ENCODE measurements around the gene B4GAT1.
A peak's percentile ranks its signal among the peaks of the same experiment; 100 is the strongest.

B4GAT1 gene

DNA sequence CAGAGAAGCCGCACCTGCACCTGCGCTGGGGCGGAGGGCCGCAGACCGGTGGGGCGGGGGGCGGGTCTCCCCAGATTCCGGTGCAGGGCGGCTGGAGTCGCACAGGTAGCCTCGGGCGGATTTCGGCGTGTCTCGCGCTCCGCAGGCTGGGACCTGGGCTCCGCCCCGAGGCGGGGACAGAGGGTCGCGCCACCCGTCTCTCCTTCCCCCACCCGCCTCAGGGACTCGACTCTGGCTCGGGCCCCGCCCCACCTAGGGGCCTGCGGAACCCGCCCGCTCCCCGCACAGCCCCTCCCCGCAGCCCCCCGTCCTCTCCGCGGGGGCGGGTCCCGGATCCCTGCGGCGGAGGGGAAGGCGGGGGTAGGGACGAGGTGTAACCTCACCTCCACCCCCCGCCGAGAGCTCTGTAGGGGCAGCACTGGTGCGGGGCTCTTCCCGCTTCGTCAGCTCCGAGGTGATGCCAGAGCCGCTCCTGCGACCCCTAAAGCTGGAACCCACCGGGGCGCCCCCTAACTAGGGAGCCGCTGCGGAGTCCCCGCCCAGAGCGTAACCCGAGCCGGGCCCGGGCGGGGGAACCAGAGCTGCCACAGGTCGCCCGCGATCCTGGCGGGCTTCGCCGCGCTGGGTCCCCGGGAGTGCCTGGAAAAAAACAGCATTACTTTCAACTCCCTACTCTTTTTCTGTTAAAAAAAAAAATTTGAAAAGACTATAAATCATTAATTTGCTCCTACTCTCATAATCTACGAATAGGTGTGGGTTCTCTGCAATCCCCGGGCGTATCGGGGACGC, 24.4 kb upstream of the B4GAT1 start, which contains the start of gene SLC29A2:
Gene SLC29A2 (minus strand): TSS at position 134 of the 789 bp plus-strand sequence. CDS start 169 bp downstream, outside the sequence.
- Histone ChIP-seq H4K20me1 (ENCODE audit: insufficient read depth, low read length, poor library complexity, severe bottlenecking) (no peaks in the 10 kb centered on the region), H3K9ac (ENCODE audit: low read depth, low read length, poor library complexity, severe bottlenecking) (peak within 1 kb of the TSS; percentile 71), H3K4me3 (ENCODE audit: low read length, poor library complexity, severe bottlenecking) (peak within 1 kb of the TSS; percentile 74), H3K9me3 (ENCODE audit: insufficient read depth, low read depth, low read length) (no peaks in the 10 kb centered on the region), H3K36me3 (ENCODE audit: insufficient read depth, low read length) (no peaks in the 10 kb centered on the region), H2AFZ (ENCODE audit: low read length) (peak within 1 kb of the TSS; percentile 93), H3K79me2 (ENCODE audit: insufficient read depth, low read length) (no peaks in the 10 kb centered on the region), H3K27me3 (ENCODE audit: insufficient read depth, low read length, poor library complexity, severe bottlenecking) (no peaks in the 10 kb centered on the region), H3K9me2 (replicated peaks; ENCODE audit: low read depth, low read length) (no peaks in the 10 kb centered on the region), H3K4me2 (ENCODE audit: low read depth, low read length, poor library complexity, severe bottlenecking) (peak within 1 kb of the TSS; percentile 78), H3K4me1 (ENCODE audit: insufficient read depth, low read length, poor library complexity, severe bottlenecking) (peaks cover 10% of the 10 kb centered on the region), H3F3A (ENCODE audit: low read depth) (no peaks in the 10 kb centered on the region)
- TF ChIP-seq, protein P1, sequence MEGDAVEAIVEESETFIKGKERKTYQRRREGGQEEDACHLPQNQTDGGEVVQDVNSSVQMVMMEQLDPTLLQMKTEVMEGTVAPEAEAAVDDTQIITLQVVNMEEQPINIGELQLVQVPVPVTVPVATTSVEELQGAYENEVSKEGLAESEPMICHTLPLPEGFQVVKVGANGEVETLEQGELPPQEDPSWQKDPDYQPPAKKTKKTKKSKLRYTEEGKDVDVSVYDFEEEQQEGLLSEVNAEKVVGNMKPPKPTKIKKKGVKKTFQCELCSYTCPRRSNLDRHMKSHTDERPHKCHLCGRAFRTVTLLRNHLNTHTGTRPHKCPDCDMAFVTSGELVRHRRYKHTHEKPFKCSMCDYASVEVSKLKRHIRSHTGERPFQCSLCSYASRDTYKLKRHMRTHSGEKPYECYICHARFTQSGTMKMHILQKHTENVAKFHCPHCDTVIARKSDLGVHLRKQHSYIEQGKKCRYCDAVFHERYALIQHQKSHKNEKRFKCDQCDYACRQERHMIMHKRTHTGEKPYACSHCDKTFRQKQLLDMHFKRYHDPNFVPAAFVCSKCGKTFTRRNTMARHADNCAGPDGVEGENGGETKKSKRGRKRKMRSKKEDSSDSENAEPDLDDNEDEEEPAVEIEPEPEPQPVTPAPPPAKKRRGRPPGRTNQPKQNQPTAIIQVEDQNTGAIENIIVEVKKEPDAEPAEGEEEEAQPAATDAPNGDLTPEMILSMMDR (conservative IDR thresholded peaks at IDR 0.05; ENCODE audit: low read length), result no peak
- TF ChIP-seq EZH2phosphoT487 (IDR thresholded peaks at IDR 0.05; ENCODE audit: borderline replicate concordance), result no peak

DNA sequence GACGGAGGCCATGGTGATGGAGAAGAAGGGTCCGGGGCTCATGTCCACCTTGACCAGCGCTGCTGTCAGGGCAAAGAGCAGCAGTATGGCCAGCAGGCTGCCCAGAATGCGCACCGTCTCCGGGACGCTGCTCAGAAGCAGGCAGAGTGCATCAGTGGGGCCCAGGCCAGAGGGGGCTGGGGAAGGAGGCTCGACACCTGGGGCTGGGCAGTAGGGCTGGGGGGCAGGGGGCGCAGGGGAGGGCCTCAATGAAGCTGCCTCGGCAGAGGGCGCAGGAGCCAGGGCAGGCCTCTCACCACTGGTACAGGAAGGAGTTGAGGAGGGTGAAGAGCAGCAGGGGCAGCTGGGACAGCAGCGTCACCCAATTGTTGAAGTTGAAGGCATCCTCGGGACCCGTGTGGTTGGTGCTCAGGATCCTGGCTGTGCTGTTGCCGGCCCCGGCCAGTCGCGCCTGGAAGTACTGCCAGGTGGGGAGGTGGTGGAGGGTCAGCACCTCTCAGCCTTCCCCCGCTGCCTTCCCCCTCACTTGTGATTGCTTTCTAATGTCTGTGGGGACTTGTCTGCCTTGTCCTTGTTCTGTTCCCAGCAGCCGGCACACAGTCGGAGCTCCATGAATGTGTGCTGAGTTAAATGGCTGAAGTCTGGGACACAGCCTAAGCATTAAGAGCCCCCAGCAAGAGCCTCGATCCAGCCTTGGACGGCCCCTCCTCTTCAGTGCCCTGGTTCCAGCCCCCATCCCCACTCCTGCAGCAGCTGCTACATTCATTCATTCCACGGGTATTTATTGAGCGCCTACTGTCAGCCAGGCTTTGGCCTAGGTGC, 21.9 kb upstream of the B4GAT1 start:
- Histone ChIP-seq H3K9me2 (replicated peaks; ENCODE audit: low read depth, low read length) (no peaks in the 10 kb centered on the region), H4K20me1 (ENCODE audit: insufficient read depth, low read length, poor library complexity, severe bottlenecking) (no peaks in the 10 kb centered on the region), H3F3A (ENCODE audit: low read depth) (no peaks in the 10 kb centered on the region), H3K36me3 (ENCODE audit: insufficient read depth, low read length) (no peaks in the 10 kb centered on the region), H3K9ac (ENCODE audit: low read depth, low read length, poor library complexity, severe bottlenecking) (no peak overlapping the region), H3K27me3 (ENCODE audit: insufficient read depth, low read length, poor library complexity, severe bottlenecking) (no peaks in the 10 kb centered on the region), H3K79me2 (ENCODE audit: insufficient read depth, low read length) (no peaks in the 10 kb centered on the region), H3K9me3 (ENCODE audit: insufficient read depth, low read depth, low read length) (no peaks in the 10 kb centered on the region), H3K4me2 (ENCODE audit: low read depth, low read length, poor library complexity, severe bottlenecking) (no peak overlapping the region), H2AFZ (ENCODE audit: low read length) (no peak overlapping the region), H3K4me1 (ENCODE audit: insufficient read depth, low read length, poor library complexity, severe bottlenecking) (peaks cover 10% of the 10 kb centered on the region), H3K4me3 (ENCODE audit: low read length, poor library complexity, severe bottlenecking) (no peak overlapping the region)
- TF ChIP-seq, protein P1 (conservative IDR thresholded peaks at IDR 0.05; ENCODE audit: low read length), result no peak
- no peak for TF ChIP-seq EZH2phosphoT487 (IDR thresholded peaks at IDR 0.05; ENCODE audit: borderline replicate concordance)

DNA sequence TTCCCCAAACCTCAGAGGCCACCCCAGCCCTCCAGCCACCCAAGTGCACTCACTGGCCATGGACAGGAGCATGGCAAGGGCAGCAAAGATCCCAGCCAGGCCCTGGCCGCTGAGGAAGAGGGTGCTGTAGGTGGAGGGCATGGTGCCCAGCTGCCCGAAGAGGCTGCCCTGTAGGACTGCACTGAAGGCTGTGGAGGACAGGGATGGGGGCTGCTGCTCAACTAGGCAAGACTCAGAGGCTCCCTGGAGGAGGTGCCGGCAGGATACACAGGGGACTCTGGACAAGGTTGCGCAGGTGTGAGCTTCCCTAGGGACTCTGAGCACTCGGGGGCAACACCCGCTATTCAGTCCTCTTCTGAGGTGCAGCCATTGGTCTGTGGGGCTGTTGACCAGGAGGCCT, 21.1 kb upstream of the B4GAT1 start:
- H3K4me1 ChIP-seq (ENCODE audit: insufficient read depth, low read length, poor library complexity, severe bottlenecking), result peaks cover 10% of the 10 kb centered on the region
- H3K36me3 ChIP-seq (ENCODE audit: insufficient read depth, low read length), result no peaks in the 10 kb centered on the region
- H3F3A ChIP-seq (ENCODE audit: low read depth), result no peaks in the 10 kb centered on the region

More for the DNA sequence above, 21.1 kb upstream of the B4GAT1 start:
- no peaks in the 10 kb centered on the region for H4K20me1 ChIP-seq (ENCODE audit: insufficient read depth, low read length, poor library complexity, severe bottlenecking)
- H3K9ac ChIP-seq (ENCODE audit: low read depth, low read length, poor library complexity, severe bottlenecking), result no peak overlapping the region
- H2AFZ ChIP-seq (ENCODE audit: low read length), result no peak overlapping the region
- H3K4me2 ChIP-seq (ENCODE audit: low read depth, low read length, poor library complexity, severe bottlenecking), result no peak overlapping the region
- H3K9me2 ChIP-seq (replicated peaks; ENCODE audit: low read depth, low read length), result no peaks in the 10 kb centered on the region
- no peaks in the 10 kb centered on the region for H3K9me3 ChIP-seq (ENCODE audit: insufficient read depth, low read depth, low read length)
- no peaks in the 10 kb centered on the region for H3K27me3 ChIP-seq (ENCODE audit: insufficient read depth, low read length, poor library complexity, severe bottlenecking)
- no peaks in the 10 kb centered on the region for H3K79me2 ChIP-seq (ENCODE audit: insufficient read depth, low read length)
- TF ChIP-seq, protein P1 (conservative IDR thresholded peaks at IDR 0.05; ENCODE audit: low read length), result no peak
- no peak for TF ChIP-seq EZH2phosphoT487 (IDR thresholded peaks at IDR 0.05; ENCODE audit: borderline replicate concordance)
- H3K4me3 ChIP-seq (ENCODE audit: low read length, poor library complexity, severe bottlenecking), result no peak overlapping the region
